CD4-positive, alpha-beta T cell treated with Interleukin-21 for 1 hour (primary cell): ENCODE results near the gene GGT5.
A peak's percentile ranks its signal among the peaks of the same experiment; 100 is the strongest.
"Not testable (repeated sequence)": the region's sequence is repeated elsewhere in the genome, so short reads cannot be mapped to it uniquely, and the experiment has no call there.

ENCODE experiments used
- DNase-seq: peaks from one replicate; pipeline ENCODE4 v3.0.0-alpha.2; 2020

The GGT5 gene

DNA sequence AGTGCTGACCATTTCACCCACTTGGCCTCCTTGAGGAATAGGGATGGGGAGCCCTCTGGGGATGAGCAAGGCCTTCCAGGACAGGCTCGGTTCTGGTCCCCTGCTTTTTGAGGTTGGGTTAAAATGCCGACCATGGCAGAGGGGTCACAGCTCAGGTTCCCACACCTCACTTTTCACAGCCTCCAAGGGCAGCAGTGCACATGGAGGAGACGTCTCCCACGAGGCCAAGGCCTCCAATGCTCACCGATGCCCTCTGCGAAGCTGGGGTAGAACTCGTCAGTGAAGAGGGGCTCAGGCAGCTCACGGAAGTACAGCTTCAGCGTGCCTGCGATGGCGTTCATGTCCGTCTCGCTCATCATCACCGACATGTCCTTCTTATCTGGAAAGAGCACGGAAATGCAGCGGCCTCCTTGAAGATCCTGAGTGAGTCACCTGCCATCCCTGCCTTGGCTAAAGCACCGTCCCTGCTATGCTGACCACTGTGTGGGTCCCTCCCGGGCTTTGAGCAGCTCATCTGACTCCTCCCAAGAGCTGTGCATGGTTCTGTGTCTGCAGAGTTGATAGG is 17.4 kb upstream of the GGT5 start:
- not testable (repeated sequence) for DNase-seq

- peak; percentile 67 for DNase-seq
These were observed 14.6 kb upstream of the GGT5 start for GRCh38 chr22:24259459-24259858.

GRCh38 chr22:24256736-24257135 is 11.9 kb upstream of the GGT5 start:
- not testable (repeated sequence) for DNase-seq

DNA sequence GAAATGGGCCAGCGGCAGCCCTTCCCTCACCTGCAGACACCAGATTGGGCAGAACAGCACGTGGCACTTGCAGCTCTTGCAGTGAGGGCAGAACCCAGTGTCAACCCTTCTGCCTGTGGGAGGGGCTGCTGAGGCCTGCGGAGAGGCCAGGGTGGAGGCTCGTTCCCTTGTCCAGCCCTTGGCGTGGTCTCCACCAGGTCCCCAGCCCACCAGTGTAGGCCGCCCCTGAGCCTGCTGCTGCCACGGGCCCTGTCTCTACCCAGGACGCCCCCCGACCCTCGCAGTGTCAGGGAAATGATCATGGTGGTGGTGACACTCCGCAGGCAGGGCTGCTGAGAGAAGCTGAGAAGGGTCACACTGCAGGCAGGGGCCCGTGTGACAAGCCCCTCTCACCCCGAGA is 11.3 kb upstream of the GGT5 start:
- DNase-seq: not testable (repeated sequence)

- not testable (repeated sequence) for DNase-seq
These were observed 8.2 kb upstream of the GGT5 start for GRCh38 chr22:24253126-24253525.

GRCh38 chr22:24251286-24251685 is 6.4 kb upstream of the GGT5 start:
- not testable (repeated sequence) for DNase-seq

- DNase-seq: not testable (repeated sequence)
These were observed 4.5 kb upstream of the GGT5 start for GRCh38 chr22:24249413-24249812.

DNA sequence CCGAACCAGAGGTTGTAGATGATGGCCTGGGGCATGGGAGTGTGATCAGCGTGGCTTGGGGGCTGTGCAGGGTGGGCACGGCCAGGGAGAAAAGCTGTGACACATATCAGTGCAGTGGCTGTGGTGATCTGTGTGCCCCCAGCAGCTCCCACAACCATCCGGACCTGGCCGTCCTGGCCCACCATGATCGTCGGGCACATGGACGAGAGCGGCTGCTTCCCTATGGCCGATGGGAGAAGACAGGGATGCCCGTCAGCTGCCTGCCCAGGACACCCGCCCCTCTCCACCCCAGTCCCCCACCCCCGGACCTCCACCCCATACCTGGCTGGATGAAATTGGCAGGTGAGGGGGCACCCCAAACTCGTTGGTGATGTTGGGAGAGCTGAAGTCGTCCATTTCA is 3.7 kb upstream of the GGT5 start:
- DNase-seq: not testable (repeated sequence)

DNA sequence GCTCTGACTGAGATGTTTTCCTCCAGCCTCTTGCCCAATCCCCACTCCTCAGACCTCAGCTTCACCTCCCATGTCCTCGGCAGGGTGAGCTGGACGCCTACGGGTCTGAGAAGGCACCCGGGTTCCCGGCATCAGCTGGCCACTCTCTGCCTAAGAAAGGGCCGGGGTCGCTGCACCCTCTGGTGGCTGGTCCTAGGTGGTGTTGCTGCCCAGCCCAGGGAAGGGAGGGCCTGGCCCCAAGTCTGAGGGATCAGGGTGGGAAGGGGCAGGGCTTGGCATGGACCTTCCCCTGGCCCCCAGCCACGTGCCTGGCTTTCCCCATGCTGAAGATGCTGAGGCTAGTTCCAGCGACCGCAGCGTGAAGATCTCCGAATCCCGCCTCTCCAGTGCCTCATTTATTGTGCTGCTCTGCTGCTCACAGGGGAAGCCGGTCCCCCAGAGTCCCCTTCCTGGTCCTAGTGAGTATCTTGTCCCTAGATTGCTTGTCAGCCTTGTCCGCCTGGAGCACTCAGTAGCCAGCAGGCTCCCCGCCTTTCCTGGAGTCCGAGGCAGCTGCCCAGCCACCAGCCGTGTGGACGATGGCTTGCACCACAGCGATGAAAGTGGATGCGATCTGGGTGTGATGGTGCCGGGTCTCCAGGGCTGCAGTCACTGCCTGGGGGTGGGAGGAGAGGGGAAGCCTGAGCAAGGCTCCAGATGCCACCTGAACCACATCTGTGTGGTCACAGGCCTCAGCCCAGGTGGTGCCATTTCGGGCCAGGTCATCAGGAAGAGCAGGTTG is 2.9 kb upstream of the GGT5 start:
- DNase-seq: peak; percentile 32

DNA sequence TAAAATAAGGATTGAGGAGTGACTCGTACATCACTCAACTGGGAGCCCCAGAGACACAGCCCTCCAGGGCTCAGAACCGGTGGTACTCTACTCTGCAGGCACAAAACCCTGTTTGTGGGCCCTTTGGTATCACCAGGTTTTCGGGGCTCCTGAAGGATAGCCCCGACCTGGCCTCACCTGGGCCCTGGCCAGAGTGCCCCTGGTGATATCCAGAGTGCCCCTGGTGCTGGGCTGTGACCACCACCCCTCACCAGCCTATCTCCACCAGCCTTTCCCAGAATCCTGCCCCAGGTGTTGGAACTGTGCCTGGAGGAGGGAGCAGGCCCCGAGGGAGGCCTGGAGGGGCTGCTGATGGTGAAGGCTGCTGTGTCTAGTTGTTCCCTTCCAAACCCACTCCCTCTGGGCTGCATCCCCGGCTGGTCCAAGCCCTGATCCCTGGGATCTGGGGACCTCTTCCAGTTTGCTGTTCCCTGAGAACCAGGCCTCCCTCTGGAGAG is 2.2 kb upstream of the GGT5 start:
- no peak for DNase-seq

DNA sequence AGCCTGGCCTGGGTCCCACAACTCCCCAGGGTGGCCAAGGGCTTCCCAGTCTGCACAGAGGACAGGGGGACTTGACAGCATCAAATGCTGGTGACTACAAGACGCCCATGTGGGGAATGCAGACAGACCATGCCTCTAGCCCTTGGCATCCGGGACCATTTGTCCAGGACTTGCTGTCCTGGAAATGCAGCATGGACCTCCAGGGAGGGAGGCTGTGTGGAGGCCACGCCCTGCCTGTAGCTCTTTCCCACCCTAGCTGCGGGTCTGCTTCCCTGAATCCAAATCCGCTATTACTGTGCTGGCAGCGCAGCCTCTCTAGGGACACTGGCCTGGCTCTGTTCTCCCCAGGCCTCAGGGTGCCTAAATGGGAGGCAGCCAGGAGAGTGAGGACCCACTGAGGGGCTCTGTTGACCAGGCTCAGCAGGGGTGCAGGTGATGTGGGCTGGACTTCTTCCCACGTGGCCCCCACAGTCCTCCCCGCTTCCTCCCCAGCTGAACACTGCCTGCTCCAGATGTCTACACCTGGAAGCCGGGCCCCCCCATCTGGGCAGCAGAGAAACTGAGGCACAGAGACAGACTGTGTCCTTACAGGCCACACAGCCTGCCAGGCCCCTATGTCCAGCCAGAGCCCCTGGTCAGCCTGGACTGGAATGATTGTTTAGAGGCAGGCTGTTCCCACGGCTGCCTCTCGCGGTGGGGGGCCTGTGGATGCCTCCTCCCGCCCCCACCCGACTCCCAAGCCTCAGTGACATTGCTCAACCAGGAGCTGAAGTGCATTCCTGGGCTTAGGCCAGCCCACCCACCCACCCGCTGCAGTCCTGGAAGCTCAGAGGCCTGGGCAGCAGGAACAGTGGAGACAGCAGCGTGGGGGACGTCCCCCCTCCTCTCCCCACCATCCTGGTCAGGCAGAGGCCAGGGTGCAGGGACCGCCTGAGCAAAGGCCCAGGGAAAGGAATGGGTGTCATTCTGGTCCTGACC is 991 bp upstream of the GGT5 start:
- not testable (repeated sequence) for DNase-seq

DNA sequence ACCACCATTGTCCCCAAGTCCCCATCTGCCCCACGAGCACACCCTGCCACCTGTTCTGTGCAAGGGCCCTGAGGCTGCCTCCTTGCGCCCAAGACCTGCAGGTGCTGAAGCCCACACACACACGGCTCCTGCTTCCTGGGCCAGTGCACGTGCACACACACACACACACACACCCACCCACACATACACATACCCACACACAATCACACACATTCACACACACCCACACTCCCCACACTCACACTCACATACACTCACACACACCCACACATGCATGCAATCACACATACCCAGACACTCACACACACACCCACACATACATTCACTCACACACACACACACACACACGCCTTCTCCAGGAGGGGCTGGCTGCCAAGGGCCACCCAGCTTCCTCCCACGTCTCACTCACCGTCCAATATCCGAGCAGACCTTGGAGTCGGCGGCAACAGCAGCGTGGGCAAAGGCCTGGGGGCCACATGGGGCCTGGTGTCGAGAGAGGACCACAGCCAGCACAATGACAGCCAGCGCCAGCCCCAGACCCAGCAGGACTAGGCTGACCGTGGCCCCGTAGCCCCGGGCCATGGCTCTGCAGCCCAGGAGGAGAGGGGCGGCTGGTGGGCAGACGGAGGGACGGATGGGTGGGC is 616 bp downstream of the GGT5 start:
- no peak for DNase-seq

GRCh38 chr22:24243417-24243816 is 1.5 kb downstream of the GGT5 start:
- DNase-seq: not testable (repeated sequence)

- DNase-seq: not testable (repeated sequence)
These were observed 3.7 kb downstream of the GGT5 start for GRCh38 chr22:24240985-24241692.

GRCh38 chr22:24240381-24240780 is 4.5 kb downstream of the GGT5 start:
- DNase-seq: no peak

GRCh38 chr22:24238101-24238694 is 6.7 kb downstream of the GGT5 start:
- not testable (repeated sequence) for DNase-seq

DNA sequence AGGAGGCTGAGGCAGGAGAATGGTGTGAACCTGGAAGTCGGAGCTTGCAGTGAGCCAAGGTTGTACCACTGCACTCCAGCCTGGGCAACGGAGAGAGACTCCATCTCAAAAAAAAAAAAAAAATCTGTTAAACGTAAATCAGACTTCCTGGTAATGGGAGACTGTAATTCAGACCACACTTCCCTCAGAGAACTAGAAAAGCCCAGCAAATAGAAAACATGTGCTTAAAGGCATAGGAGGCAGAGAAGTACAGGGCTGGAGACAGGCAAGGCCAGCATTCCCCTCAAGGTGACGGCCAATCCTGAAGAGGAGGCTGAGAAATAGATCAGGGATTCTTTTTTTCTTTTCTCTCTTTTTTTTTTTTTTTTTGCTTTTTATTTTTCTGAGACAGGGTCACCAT is 8.2 kb downstream of the GGT5 start:
- DNase-seq: no peak

GRCh38 chr22:24235315-24235714 is 9.6 kb downstream of the GGT5 start:
- no peak for DNase-seq

DNA sequence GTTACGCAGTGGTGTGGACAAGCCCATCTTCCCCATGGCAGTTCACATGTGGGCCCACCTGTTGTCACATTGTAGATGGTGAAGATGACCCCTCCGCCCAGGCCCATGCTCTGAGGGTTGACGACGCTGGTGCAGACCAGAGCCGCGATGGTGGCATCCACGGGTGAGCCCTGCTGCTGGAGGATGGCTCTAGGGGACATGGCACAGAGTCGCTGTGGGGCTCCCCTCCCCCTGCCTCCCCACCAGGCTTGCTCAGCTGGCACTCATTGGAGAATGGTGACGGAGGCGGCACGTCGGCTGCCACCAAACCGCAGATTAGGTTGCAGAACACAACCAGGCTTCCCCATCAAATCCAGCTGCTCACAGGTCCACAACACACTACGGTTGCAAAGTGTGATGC is 11.1 kb downstream of the GGT5 start:
- no peak for DNase-seq

- no peak for DNase-seq
These were observed 11.6 kb downstream of the GGT5 start for GRCh38 chr22:24233235-24233634.

DNA sequence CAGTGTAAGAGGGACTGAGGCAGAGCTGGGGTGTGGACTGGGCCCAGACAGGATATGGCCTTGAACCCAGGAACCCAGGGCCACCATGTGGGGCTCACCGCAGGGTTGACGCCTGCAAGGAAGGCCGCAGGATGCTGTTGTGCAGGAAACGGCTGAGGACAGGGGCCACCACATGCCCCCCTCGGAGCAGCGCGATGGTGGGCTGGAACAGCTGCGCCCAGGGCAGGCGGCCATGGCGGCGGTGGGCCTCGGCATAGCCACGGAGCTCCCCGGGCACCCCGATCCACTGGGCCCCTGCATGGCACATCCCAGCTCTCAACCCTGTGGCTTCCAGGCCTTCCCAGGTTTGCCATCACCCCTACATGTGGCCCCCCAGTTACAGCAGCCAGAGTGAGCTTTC is 12.2 kb downstream of the GGT5 start:
- no peak for DNase-seq

DNA sequence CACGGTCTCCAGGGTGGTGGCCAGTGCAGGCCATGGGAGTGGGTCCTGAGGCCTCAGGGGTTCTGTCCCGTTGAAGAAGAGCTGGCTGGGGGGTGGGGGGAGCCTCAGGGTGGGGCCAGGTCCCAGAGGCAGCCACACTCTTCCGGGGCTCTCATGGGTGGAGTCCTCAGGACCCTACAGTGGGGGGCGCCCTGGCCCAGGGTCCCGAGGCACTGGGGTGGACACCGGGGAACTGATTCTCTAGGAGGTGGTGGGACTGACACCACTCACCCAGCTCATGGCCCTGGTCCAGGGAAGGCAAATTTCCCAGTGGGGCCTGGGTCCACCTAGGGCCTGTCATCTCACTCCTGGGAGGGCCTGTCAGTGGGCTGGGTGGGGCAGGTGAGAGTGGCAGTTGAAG is 12.8 kb downstream of the GGT5 start:
- no peak for DNase-seq
